Liver (tissue), 9 donors: Measurements from ENCODE around the gene ANTXR2. TPM values are rescaled to one million over a fixed set of nuclear protein-coding genes. Genes with fewer than 3 reads are reported as not detected.

Source experiments
- DNase-seq: peaks from one replicate; pipeline ENCODE4 v3.0.0-alpha.2; 2017; ENCODE audit warnings: low spot score
- H3K27ac ChIP-seq, 2 donors: one replicate each; pipeline ENCODE4 v1.7.0; 2013; ENCODE audit warnings: inconsistent platforms in 2 of 2, low read length in 2 of 2, control low read depth in 1 of 2, low read depth in 1 of 2, mild to moderate bottlenecking in 1 of 2
- H3K27me3 ChIP-seq, 4 donors: one replicate each; pipeline versions ENCODE4 v1.6.1 to v1.7.0; 2013; ENCODE audit warnings: low read length in 3 of 4, inconsistent platforms in 1 of 4, mild to moderate bottlenecking in 1 of 4, moderate library complexity in 1 of 4; ENCODE audit not compliant: control insufficient read depth in 4 of 4, insufficient read depth in 4 of 4
- H3K36me3 ChIP-seq, 4 donors: one replicate each; pipeline versions ENCODE4 v1.6.1 to v1.7.0; 2013; ENCODE audit warnings: low read length in 3 of 4, mild to moderate bottlenecking in 3 of 4, low read depth in 1 of 4, moderate library complexity in 1 of 4; ENCODE audit not compliant: control insufficient read depth in 4 of 4, insufficient read depth in 3 of 4
- H3K4me1 ChIP-seq, 4 donors: one replicate each; pipeline versions ENCODE4 v1.6.1 to v1.7.0; 2013; ENCODE audit warnings: low read length in 3 of 4, mild to moderate bottlenecking in 3 of 4, moderate library complexity in 1 of 4; ENCODE audit not compliant: control insufficient read depth in 4 of 4, insufficient read depth in 4 of 4
- H3K4me3 ChIP-seq, 3 donors: one replicate each; pipeline versions ENCODE4 v1.6.1 to v1.7.0; 2013; ENCODE audit warnings: low read length in 3 of 3, control low read depth in 1 of 3, low read depth in 1 of 3, mild to moderate bottlenecking in 1 of 3
- H3K9ac ChIP-seq, 2 donors: one replicate each; pipeline ENCODE4 v1.7.0; 2013; ENCODE audit warnings: low read length in 2 of 2, mild to moderate bottlenecking in 2 of 2, moderate library complexity in 2 of 2, control low read depth in 1 of 2, low read depth in 1 of 2
- H3K9me3 ChIP-seq, 4 donors: one replicate each; pipeline versions ENCODE4 v1.6.1 to v1.7.0; 2013; ENCODE audit warnings: low read length in 3 of 4; ENCODE audit not compliant: control insufficient read depth in 4 of 4
- ATF3 ChIP-seq: IDR thresholded peaks from 2 replicates; pipeline ENCODE4 v1.6.1; 2016; ENCODE audit warnings: antibody characterized with exemption
- EGR1 ChIP-seq, 2 donors: IDR thresholded peaks; 2 replicates each; pipeline ENCODE4 v1.6.1; 2016 to 2018; ENCODE audit warnings: antibody characterized with exemption in 2 of 2, low read depth in 2 of 2
- FOXA1 ChIP-seq: IDR thresholded peaks from 2 replicates; pipeline ENCODE4 v1.6.1; 2016; ENCODE audit warnings: antibody characterized with exemption
- FOXA2 ChIP-seq: IDR thresholded peaks from 2 replicates; pipeline ENCODE4 v1.6.1; 2016; ENCODE audit warnings: antibody characterized with exemption
- GABPA ChIP-seq, 2 donors: IDR thresholded peaks in 1 of 2; conservative IDR thresholded peaks in 1 of 2; 2 replicates each; pipeline ENCODE4 v1.6.1; 2016; ENCODE audit warnings: antibody characterized with exemption in 2 of 2, mild to moderate bottlenecking in 1 of 2, moderate library complexity in 1 of 2
- HNF4A ChIP-seq, 2 donors: conservative IDR thresholded peaks; 2 replicates each; pipeline ENCODE4 v1.6.1; 2016; ENCODE audit warnings: antibody characterized with exemption in 2 of 2, mild to moderate bottlenecking in 2 of 2
- HNF4G ChIP-seq: IDR thresholded peaks from 2 replicates; pipeline ENCODE4 v1.6.1; 2016; ENCODE audit warnings: antibody characterized with exemption
- JUND ChIP-seq, 2 donors: IDR thresholded peaks; 2 replicates each; pipeline ENCODE4 v1.6.1; 2016; ENCODE audit warnings: antibody characterized with exemption in 2 of 2
- NR2F2 ChIP-seq: IDR thresholded peaks from 2 replicates; pipeline ENCODE4 v1.6.1; 2016; ENCODE audit warnings: antibody characterized with exemption
- RAD21 ChIP-seq, 2 donors: IDR thresholded peaks; 2 replicates each; pipeline ENCODE4 v1.6.1; 2016; ENCODE audit warnings: antibody characterized with exemption in 2 of 2, mild to moderate bottlenecking in 2 of 2
- RXRA ChIP-seq, 2 donors: IDR thresholded peaks; 2 replicates each; pipeline ENCODE4 v1.6.1; 2017 to 2018; ENCODE audit warnings: antibody characterized with exemption in 2 of 2, mild to moderate bottlenecking in 1 of 2
- SP1 ChIP-seq: IDR thresholded peaks from 2 replicates; pipeline ENCODE4 v1.6.1; 2018; ENCODE audit warnings: antibody characterized with exemption, mild to moderate bottlenecking
- TAF1 ChIP-seq: conservative IDR thresholded peaks from 2 replicates; pipeline ENCODE4 v1.6.1; 2016; ENCODE audit warnings: antibody characterized with exemption, mild to moderate bottlenecking
- YY1 ChIP-seq: IDR thresholded peaks from 2 replicates; pipeline ENCODE4 v1.6.1; 2016; ENCODE audit warnings: antibody characterized with exemption, mild to moderate bottlenecking
- WGBS: extraction: QIAGEN DNeasy Blood & Tissue Kit; methylation state at CpG from one replicate; pipeline ENCODE4 v1.1.7; 2013; 5-methylcytosine and 5-hydroxymethylcytosine counted together
- polyA plus RNA-seq, 2 donors: library from polyadenylated mRNA; stranded (reverse) in 1 of 2; unstranded in 1 of 2; fragments of 200-250 nt in 1 of 2; fragments of >200 nt in 1 of 2; fragmentation: Nextera tagmentation in 1 of 2; extraction: Ambion mirVana in 1 of 2; gene quantifications; one replicate each; pipeline versions ENCODE4 v1.2.1 to v1.2.3, GENCODE V29; 2013 to 2015
- total RNA-seq, 2 donors: library from RNA; depleted of rRNA; stranded (reverse); fragments of >200 nt; gene quantifications; one replicate each; pipeline ENCODE4 v1.2.3, GENCODE V29; 2014
- TF ChIP-seq, protein P1 (sequence below): IDR thresholded peaks from 2 replicates; pipeline ENCODE4 v1.6.1; 2016; ENCODE audit warnings: antibody characterized with exemption
- TF ChIP-seq, protein P2 (sequence below): IDR thresholded peaks from 2 replicates; pipeline ENCODE4 v1.6.1; 2016; ENCODE audit warnings: antibody characterized with exemption
- TF ChIP-seq, protein P3 (sequence below): fragments of 150-350 bp; IDR thresholded peaks from 2 replicates; pipeline ENCODE4 v1.5.1; 2017; ENCODE audit warnings: improper control_type of control experiment, low read depth, low read length; ENCODE audit not compliant: missing input control
- TF ChIP-seq, protein P4 (sequence below): IDR thresholded peaks from 2 replicates; pipeline ENCODE4 v1.6.1; 2016; ENCODE audit warnings: antibody characterized with exemption, mild to moderate bottlenecking
- donor health status: healthy.
- donor health status: healthy.
- donor health status: healthy.
- donor health status: healthy.
- donor health status: healthy.

The ANTXR2 gene
- total and polyA plus RNA-seq, 4 donors = 16.1 to 30.5 (median 21.3) TPM

DNA sequence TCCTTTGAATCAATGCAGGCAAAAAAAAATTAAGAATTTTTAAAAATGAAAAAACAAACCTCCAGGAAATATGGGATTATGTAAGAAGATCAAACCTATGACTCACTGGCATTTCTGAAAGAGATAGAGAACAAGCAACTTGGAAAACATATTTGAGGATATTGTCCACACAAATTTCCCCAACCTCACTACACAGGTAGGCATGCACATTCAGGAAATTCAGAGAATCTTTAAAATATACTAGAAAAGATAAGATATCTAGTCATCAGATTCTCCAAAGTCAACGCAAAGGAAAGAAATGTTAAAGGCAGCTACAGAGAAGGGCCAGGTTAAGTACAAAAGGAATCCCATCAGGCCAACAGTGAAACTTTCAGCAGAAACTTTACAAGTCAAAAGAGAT is 85.6 kb downstream of the ANTXR2 start:
- Histone ChIP-seq H3K9me3 (no peaks in the 10 kb centered on the region), H3K4me3 (no peak overlapping the region), H3K36me3 (peaks cover 0 to 10% (median 4%) of the 10 kb centered on the region in 4 donors), H3K9ac (no peak overlapping the region), H3K27ac (no peak overlapping the region), H3K4me1 (no peaks in the 10 kb centered on the region), H3K27me3 (no peaks in the 10 kb centered on the region)
- DNase-seq = no peak
- WGBS = 100% methylated on average over 1 of the region's 1 CpG
- TF ChIP-seq, protein P1, sequence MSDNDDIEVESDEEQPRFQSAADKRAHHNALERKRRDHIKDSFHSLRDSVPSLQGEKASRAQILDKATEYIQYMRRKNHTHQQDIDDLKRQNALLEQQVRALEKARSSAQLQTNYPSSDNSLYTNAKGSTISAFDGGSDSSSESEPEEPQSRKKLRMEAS = no peak
- no peak for TF ChIP-seq GABPA (IDR thresholded peaks at IDR 0.05 in 1 of 2, conservative IDR thresholded peaks at IDR 0.05 in 1 of 2)
- TF ChIP-seq SP1 = no peak
- TF ChIP-seq JUND (IDR thresholded peaks at IDR 0.05) = no peak
- TF ChIP-seq, protein P2, sequence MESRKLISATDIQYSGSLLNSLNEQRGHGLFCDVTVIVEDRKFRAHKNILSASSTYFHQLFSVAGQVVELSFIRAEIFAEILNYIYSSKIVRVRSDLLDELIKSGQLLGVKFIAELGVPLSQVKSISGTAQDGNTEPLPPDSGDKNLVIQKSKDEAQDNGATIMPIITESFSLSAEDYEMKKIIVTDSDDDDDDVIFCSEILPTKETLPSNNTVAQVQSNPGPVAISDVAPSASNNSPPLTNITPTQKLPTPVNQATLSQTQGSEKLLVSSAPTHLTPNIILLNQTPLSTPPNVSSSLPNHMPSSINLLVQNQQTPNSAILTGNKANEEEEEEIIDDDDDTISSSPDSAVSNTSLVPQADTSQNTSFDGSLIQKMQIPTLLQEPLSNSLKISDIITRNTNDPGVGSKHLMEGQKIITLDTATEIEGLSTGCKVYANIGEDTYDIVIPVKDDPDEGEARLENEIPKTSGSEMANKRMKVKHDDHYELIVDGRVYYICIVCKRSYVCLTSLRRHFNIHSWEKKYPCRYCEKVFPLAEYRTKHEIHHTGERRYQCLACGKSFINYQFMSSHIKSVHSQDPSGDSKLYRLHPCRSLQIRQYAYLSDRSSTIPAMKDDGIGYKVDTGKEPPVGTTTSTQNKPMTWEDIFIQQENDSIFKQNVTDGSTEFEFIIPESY = no peak
- TF ChIP-seq TAF1 = no peak
- no peak for TF ChIP-seq HNF4G
- no peak for TF ChIP-seq FOXA1
- TF ChIP-seq, protein P3, sequence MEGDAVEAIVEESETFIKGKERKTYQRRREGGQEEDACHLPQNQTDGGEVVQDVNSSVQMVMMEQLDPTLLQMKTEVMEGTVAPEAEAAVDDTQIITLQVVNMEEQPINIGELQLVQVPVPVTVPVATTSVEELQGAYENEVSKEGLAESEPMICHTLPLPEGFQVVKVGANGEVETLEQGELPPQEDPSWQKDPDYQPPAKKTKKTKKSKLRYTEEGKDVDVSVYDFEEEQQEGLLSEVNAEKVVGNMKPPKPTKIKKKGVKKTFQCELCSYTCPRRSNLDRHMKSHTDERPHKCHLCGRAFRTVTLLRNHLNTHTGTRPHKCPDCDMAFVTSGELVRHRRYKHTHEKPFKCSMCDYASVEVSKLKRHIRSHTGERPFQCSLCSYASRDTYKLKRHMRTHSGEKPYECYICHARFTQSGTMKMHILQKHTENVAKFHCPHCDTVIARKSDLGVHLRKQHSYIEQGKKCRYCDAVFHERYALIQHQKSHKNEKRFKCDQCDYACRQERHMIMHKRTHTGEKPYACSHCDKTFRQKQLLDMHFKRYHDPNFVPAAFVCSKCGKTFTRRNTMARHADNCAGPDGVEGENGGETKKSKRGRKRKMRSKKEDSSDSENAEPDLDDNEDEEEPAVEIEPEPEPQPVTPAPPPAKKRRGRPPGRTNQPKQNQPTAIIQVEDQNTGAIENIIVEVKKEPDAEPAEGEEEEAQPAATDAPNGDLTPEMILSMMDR = no peak
- no peak for TF ChIP-seq ATF3
- no peak for TF ChIP-seq NR2F2
- TF ChIP-seq, protein P4, sequence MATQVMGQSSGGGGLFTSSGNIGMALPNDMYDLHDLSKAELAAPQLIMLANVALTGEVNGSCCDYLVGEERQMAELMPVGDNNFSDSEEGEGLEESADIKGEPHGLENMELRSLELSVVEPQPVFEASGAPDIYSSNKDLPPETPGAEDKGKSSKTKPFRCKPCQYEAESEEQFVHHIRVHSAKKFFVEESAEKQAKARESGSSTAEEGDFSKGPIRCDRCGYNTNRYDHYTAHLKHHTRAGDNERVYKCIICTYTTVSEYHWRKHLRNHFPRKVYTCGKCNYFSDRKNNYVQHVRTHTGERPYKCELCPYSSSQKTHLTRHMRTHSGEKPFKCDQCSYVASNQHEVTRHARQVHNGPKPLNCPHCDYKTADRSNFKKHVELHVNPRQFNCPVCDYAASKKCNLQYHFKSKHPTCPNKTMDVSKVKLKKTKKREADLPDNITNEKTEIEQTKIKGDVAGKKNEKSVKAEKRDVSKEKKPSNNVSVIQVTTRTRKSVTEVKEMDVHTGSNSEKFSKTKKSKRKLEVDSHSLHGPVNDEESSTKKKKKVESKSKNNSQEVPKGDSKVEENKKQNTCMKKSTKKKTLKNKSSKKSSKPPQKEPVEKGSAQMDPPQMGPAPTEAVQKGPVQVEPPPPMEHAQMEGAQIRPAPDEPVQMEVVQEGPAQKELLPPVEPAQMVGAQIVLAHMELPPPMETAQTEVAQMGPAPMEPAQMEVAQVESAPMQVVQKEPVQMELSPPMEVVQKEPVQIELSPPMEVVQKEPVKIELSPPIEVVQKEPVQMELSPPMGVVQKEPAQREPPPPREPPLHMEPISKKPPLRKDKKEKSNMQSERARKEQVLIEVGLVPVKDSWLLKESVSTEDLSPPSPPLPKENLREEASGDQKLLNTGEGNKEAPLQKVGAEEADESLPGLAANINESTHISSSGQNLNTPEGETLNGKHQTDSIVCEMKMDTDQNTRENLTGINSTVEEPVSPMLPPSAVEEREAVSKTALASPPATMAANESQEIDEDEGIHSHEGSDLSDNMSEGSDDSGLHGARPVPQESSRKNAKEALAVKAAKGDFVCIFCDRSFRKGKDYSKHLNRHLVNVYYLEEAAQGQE = no peak
- no peak for TF ChIP-seq RAD21 (IDR thresholded peaks at IDR 0.05)
- TF ChIP-seq EGR1 (IDR thresholded peaks at IDR 0.05; ENCODE audit: low read depth in 2 of 2) = no peak
- no peak for TF ChIP-seq HNF4A (conservative IDR thresholded peaks at IDR 0.05)
- no peak for TF ChIP-seq YY1
- TF ChIP-seq FOXA2 = no peak
- no peak for TF ChIP-seq RXRA (IDR thresholded peaks at IDR 0.05)
